ENCODE results near the gene SH3RF3. TPM values are rescaled to one million over a fixed set of nuclear protein-coding genes. Genes with fewer than 3 reads are reported as not detected.

Gene SH3RF3
- total RNA-seq, 2 donors from 2014 or later, result 1.3 to 2.5 TPM

GRCh38 chr2:109298851-109299250, 169.8 kb downstream of the SH3RF3 start:
- Histone ChIP-seq H3K9me3 (no peaks in the 10 kb centered on the region), H3K27me3 (no peaks in the 10 kb centered on the region), H3K36me3 (no peaks in the 10 kb centered on the region), H3K27ac (no peak overlapping the region), H3K9ac (ENCODE audit: low read depth in 2 of 2, low read length in 2 of 2) (no peak overlapping the region), H3K4me3 (no peak overlapping the region), H3K4me1 (no peaks in the 10 kb centered on the region)
- DNase-seq, result no peak
- TF ChIP-seq CTCF (IDR thresholded peaks at IDR 0.05), result no peak
- intact Hi-C loops (cut with DNase I), result no loop called here

GRCh38 chr2:109299536-109299935, 170.5 kb downstream of the SH3RF3 start:
- no peak for TF ChIP-seq CTCF (IDR thresholded peaks at IDR 0.05)
- Histone ChIP-seq H3K27ac (no peak overlapping the region), H3K4me3 (no peak overlapping the region), H3K36me3 (no peaks in the 10 kb centered on the region), H3K27me3 (no peaks in the 10 kb centered on the region), H3K9ac (ENCODE audit: low read depth in 2 of 2, low read length in 2 of 2) (no peak overlapping the region), H3K4me1 (no peaks in the 10 kb centered on the region), H3K9me3 (no peaks in the 10 kb centered on the region)
- DNase-seq, result no peak
- intact Hi-C loops (cut with DNase I), result no loop called here

- no peaks in the 10 kb centered on the region for H3K4me1 ChIP-seq
- intact Hi-C loops (cut with DNase I), result no loop called here
- DNase-seq, result no peak
- H3K36me3 ChIP-seq, result no peaks in the 10 kb centered on the region
- no peak overlapping the region for H3K4me3 ChIP-seq
- H3K9ac ChIP-seq (ENCODE audit: low read depth in 2 of 2, low read length in 2 of 2), result no peak overlapping the region
- H3K9me3 ChIP-seq, result no peaks in the 10 kb centered on the region
- no peak overlapping the region for H3K27ac ChIP-seq
- TF ChIP-seq CTCF (IDR thresholded peaks at IDR 0.05), result no peak
- no peaks in the 10 kb centered on the region for H3K27me3 ChIP-seq
These were observed 171.6 kb downstream of the SH3RF3 start for GRCh38 chr2:109300582-109300981.

- Histone ChIP-seq H3K4me1 (no peaks in the 10 kb centered on the region), H3K4me3 (no peak overlapping the region), H3K36me3 (no peaks in the 10 kb centered on the region), H3K27me3 (no peaks in the 10 kb centered on the region), H3K9ac (ENCODE audit: low read depth in 2 of 2, low read length in 2 of 2) (no peak overlapping the region), H3K9me3 (no peaks in the 10 kb centered on the region), H3K27ac (no peak overlapping the region)
- no peak for TF ChIP-seq CTCF (IDR thresholded peaks at IDR 0.05)
- intact Hi-C loops (cut with DNase I), result no loop called here
- DNase-seq, result no peak
These were observed 172.7 kb downstream of the SH3RF3 start for GRCh38 chr2:109301746-109302145.

GRCh38 chr2:109302319-109302718, 173.3 kb downstream of the SH3RF3 start:
- intact Hi-C loops (cut with DNase I), result no loop called here
- no peak overlapping the region for H3K9ac ChIP-seq (ENCODE audit: low read depth in 2 of 2, low read length in 2 of 2)
- H3K27ac ChIP-seq, result no peak overlapping the region
- H3K36me3 ChIP-seq, result no peaks in the 10 kb centered on the region
- H3K4me3 ChIP-seq, result no peak overlapping the region
- no peak for DNase-seq
- no peak for TF ChIP-seq CTCF (IDR thresholded peaks at IDR 0.05)
- no peaks in the 10 kb centered on the region for H3K9me3 ChIP-seq
- no peaks in the 10 kb centered on the region for H3K4me1 ChIP-seq
- no peaks in the 10 kb centered on the region for H3K27me3 ChIP-seq

- Histone ChIP-seq H3K9me3 (no peaks in the 10 kb centered on the region), H3K36me3 (no peaks in the 10 kb centered on the region), H3K27ac (no peak overlapping the region), H3K4me1 (no peaks in the 10 kb centered on the region), H3K4me3 (no peak overlapping the region), H3K27me3 (no peaks in the 10 kb centered on the region), H3K9ac (ENCODE audit: low read depth in 2 of 2, low read length in 2 of 2) (no peak overlapping the region)
- no peak for TF ChIP-seq CTCF (IDR thresholded peaks at IDR 0.05)
- no peak for DNase-seq
- intact Hi-C loops (cut with DNase I), result no loop called here
These were observed 175.2 kb downstream of the SH3RF3 start for GRCh38 chr2:109304242-109304641.
